ENCODE data around the gene ISL2. TPM values are rescaled to one million over a fixed set of nuclear protein-coding genes. Genes with fewer than 3 reads are reported as not detected.

The ISL2 gene
- total and polyA plus RNA-seq, 9 of the 15 experiments (the other 6 are each of a cell fraction or from before 2014, with no cell fraction given) = 0.15 to 23.7 (median 4.0) TPM

DNA sequence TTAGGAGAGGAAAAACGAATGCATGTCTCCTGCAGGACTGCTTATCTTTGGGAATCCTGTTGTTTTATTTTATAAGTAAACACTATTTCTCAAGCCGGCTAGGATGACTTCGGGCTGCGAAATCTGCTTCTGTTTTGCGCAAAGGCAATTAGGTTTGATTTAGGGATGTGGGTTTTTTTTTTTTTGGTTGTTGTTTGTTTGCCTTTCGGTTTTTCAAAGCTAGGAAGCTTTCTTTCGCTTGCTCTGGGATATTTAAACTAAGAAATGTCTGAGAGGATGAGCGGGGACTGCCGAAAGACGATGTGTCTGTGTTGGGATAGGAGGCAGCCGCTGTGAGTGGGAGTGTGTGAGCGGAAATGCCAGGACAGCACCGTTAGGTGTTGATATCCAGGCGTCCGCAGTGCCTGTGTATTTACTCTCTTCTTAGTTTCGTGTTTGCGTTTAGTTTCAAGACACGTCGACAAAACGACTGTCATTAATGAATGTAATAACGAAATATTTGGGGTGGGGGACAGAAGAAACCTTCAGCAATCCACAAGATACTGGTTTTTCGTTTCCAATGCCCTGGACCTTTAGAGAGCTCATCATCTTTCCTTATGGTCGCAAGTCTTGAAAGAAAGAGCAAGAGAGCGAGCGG, 604 bp downstream of the ISL2 start (continued):
- TF ChIP-seq, protein P1, sequence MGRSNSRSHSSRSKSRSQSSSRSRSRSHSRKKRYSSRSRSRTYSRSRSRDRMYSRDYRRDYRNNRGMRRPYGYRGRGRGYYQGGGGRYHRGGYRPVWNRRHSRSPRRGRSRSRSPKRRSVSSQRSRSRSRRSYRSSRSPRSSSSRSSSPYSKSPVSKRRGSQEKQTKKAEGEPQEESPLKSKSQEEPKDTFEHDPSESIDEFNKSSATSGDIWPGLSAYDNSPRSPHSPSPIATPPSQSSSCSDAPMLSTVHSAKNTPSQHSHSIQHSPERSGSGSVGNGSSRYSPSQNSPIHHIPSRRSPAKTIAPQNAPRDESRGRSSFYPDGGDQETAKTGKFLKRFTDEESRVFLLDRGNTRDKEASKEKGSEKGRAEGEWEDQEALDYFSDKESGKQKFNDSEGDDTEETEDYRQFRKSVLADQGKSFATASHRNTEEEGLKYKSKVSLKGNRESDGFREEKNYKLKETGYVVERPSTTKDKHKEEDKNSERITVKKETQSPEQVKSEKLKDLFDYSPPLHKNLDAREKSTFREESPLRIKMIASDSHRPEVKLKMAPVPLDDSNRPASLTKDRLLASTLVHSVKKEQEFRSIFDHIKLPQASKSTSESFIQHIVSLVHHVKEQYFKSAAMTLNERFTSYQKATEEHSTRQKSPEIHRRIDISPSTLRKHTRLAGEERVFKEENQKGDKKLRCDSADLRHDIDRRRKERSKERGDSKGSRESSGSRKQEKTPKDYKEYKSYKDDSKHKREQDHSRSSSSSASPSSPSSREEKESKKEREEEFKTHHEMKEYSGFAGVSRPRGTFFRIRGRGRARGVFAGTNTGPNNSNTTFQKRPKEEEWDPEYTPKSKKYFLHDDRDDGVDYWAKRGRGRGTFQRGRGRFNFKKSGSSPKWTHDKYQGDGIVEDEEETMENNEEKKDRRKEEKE (IDR thresholded peaks at IDR 0.05; ENCODE audit: borderline replicate concordance in 1 of 2, control insufficient read depth in 1 of 2, low read depth in 2 of 2, low read length in 1 of 2) = no peak
- TF ChIP-seq NCOA1 (IDR thresholded peaks at IDR 0.05; ENCODE audit: low read depth) = no peak
- TF ChIP-seq HDAC3 (IDR thresholded peaks at IDR 0.05; ENCODE audit: borderline replicate concordance, partially characterized antibody) = no peak
- no peak for TF ChIP-seq TEAD2 (tag; IDR thresholded peaks at IDR 0.05)
- TF ChIP-seq, protein P2, sequence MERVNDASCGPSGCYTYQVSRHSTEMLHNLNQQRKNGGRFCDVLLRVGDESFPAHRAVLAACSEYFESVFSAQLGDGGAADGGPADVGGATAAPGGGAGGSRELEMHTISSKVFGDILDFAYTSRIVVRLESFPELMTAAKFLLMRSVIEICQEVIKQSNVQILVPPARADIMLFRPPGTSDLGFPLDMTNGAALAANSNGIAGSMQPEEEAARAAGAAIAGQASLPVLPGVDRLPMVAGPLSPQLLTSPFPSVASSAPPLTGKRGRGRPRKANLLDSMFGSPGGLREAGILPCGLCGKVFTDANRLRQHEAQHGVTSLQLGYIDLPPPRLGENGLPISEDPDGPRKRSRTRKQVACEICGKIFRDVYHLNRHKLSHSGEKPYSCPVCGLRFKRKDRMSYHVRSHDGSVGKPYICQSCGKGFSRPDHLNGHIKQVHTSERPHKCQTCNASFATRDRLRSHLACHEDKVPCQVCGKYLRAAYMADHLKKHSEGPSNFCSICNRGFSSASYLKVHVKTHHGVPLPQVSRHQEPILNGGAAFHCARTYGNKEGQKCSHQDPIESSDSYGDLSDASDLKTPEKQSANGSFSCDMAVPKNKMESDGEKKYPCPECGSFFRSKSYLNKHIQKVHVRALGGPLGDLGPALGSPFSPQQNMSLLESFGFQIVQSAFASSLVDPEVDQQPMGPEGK (CRISPR knock-in tag; IDR thresholded peaks at IDR 0.05; ENCODE audit: borderline replicate concordance) = no peak
- TF ChIP-seq MYBL2 (IDR thresholded peaks at IDR 0.05; ENCODE audit: low read depth) = no peak
- no peak for TF ChIP-seq MYBL2 (CRISPR knock-in tag; IDR thresholded peaks at IDR 0.05; ENCODE audit: borderline replicate concordance)
- no peak for TF ChIP-seq HMG20A (CRISPR knock-in tag; conservative IDR thresholded peaks at IDR 0.05)
- TF ChIP-seq, protein P3, sequence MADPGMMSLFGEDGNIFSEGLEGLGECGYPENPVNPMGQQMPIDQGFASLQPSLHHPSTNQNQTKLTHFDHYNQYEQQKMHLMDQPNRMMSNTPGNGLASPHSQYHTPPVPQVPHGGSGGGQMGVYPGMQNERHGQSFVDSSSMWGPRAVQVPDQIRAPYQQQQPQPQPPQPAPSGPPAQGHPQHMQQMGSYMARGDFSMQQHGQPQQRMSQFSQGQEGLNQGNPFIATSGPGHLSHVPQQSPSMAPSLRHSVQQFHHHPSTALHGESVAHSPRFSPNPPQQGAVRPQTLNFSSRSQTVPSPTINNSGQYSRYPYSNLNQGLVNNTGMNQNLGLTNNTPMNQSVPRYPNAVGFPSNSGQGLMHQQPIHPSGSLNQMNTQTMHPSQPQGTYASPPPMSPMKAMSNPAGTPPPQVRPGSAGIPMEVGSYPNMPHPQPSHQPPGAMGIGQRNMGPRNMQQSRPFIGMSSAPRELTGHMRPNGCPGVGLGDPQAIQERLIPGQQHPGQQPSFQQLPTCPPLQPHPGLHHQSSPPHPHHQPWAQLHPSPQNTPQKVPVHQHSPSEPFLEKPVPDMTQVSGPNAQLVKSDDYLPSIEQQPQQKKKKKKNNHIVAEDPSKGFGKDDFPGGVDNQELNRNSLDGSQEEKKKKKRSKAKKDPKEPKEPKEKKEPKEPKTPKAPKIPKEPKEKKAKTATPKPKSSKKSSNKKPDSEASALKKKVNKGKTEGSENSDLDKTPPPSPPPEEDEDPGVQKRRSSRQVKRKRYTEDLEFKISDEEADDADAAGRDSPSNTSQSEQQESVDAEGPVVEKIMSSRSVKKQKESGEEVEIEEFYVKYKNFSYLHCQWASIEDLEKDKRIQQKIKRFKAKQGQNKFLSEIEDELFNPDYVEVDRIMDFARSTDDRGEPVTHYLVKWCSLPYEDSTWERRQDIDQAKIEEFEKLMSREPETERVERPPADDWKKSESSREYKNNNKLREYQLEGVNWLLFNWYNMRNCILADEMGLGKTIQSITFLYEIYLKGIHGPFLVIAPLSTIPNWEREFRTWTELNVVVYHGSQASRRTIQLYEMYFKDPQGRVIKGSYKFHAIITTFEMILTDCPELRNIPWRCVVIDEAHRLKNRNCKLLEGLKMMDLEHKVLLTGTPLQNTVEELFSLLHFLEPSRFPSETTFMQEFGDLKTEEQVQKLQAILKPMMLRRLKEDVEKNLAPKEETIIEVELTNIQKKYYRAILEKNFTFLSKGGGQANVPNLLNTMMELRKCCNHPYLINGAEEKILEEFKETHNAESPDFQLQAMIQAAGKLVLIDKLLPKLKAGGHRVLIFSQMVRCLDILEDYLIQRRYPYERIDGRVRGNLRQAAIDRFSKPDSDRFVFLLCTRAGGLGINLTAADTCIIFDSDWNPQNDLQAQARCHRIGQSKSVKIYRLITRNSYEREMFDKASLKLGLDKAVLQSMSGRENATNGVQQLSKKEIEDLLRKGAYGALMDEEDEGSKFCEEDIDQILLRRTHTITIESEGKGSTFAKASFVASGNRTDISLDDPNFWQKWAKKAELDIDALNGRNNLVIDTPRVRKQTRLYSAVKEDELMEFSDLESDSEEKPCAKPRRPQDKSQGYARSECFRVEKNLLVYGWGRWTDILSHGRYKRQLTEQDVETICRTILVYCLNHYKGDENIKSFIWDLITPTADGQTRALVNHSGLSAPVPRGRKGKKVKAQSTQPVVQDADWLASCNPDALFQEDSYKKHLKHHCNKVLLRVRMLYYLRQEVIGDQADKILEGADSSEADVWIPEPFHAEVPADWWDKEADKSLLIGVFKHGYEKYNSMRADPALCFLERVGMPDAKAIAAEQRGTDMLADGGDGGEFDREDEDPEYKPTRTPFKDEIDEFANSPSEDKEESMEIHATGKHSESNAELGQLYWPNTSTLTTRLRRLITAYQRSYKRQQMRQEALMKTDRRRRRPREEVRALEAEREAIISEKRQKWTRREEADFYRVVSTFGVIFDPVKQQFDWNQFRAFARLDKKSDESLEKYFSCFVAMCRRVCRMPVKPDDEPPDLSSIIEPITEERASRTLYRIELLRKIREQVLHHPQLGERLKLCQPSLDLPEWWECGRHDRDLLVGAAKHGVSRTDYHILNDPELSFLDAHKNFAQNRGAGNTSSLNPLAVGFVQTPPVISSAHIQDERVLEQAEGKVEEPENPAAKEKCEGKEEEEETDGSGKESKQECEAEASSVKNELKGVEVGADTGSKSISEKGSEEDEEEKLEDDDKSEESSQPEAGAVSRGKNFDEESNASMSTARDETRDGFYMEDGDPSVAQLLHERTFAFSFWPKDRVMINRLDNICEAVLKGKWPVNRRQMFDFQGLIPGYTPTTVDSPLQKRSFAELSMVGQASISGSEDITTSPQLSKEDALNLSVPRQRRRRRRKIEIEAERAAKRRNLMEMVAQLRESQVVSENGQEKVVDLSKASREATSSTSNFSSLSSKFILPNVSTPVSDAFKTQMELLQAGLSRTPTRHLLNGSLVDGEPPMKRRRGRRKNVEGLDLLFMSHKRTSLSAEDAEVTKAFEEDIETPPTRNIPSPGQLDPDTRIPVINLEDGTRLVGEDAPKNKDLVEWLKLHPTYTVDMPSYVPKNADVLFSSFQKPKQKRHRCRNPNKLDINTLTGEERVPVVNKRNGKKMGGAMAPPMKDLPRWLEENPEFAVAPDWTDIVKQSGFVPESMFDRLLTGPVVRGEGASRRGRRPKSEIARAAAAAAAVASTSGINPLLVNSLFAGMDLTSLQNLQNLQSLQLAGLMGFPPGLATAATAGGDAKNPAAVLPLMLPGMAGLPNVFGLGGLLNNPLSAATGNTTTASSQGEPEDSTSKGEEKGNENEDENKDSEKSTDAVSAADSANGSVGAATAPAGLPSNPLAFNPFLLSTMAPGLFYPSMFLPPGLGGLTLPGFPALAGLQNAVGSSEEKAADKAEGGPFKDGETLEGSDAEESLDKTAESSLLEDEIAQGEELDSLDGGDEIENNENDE (IDR thresholded peaks at IDR 0.05; ENCODE audit: low read depth, low read length) = no peak
- no peak for TF ChIP-seq CC2D1A (IDR thresholded peaks at IDR 0.05)
- no peak for TF ChIP-seq PURB (CRISPR knock-in tag; IDR thresholded peaks at IDR 0.05; ENCODE audit: low read depth)
